Fibroblast of villous mesenchyme (primary cell): ENCODE data around the gene CDKL1. TPM values are rescaled to one million over a fixed set of nuclear protein-coding genes. Genes with fewer than 3 reads are reported as not detected.

Experiments
- DNase-seq: peaks from one replicate; pipeline ENCODE4 v3.0.0-alpha.2; 2010; ENCODE audit warnings: low read depth
- H3K4me3 ChIP-seq: 2 replicates; pipeline ENCODE4 v1.5.1; 2011; ENCODE audit warnings: low read depth, mild to moderate bottlenecking, low read length
- total RNA-seq: library from RNA; depleted of rRNA; stranded (reverse); fragments of >200 nt; gene quantifications from 2 replicates; pipeline ENCODE4 v1.2.3, GENCODE V29; 2012
- TF ChIP-seq, protein P1 (sequence below): IDR thresholded peaks from 2 replicates; pipeline ENCODE4 v1.5.1; 2012; ENCODE audit warnings: low read depth, mild to moderate bottlenecking, low read length; ENCODE audit not compliant: insufficient read depth

Gene CDKL1
- total RNA-seq, 1 donor = 12.1 TPM

DNA sequence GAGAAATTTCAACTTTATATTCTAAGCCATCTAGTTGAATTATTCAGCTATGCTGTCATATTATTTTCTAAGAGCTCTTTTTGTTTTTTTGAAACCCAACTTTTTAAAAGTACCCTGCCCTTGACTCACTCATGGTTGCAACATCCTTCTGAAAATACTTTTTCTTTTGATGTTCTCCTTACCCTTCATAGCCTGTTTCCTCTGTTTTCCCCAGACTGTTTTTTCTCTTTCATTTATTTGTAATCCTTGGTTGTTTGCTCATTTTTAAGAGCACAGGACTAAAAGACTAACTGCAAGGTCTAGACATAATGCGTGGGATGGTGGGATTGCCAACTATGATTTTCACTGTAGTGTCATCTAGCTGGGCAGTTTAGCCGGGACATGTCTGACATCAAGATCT lies 21.2 kb upstream of the CDKL1 start:
- TF ChIP-seq, protein P1, sequence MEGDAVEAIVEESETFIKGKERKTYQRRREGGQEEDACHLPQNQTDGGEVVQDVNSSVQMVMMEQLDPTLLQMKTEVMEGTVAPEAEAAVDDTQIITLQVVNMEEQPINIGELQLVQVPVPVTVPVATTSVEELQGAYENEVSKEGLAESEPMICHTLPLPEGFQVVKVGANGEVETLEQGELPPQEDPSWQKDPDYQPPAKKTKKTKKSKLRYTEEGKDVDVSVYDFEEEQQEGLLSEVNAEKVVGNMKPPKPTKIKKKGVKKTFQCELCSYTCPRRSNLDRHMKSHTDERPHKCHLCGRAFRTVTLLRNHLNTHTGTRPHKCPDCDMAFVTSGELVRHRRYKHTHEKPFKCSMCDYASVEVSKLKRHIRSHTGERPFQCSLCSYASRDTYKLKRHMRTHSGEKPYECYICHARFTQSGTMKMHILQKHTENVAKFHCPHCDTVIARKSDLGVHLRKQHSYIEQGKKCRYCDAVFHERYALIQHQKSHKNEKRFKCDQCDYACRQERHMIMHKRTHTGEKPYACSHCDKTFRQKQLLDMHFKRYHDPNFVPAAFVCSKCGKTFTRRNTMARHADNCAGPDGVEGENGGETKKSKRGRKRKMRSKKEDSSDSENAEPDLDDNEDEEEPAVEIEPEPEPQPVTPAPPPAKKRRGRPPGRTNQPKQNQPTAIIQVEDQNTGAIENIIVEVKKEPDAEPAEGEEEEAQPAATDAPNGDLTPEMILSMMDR = no peak
- DNase-seq = peak; percentile 62
- H3K4me3 ChIP-seq = no peak overlapping the region

DNA sequence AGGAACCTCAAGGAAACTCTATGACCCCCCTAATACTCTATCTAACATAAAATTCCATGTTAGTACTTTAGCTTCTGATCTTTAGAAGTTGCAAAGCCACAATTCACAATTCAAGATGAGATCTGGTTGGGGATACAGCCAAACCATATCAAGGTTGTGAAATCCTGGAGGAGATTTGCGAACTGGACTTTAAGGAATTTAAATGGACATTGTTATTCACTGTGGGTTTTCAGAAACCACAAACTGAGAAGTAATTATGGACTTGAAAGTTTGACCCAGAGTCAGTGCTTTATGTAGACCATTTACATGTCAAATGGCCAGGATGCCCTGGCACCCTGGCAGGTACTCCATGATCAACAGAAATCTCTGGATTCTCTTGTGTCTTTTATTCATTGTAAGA lies 14.2 kb upstream of the CDKL1 start:
- TF ChIP-seq, protein P1 = no peak
- DNase-seq = peak; percentile 85
- no peak overlapping the region for H3K4me3 ChIP-seq

DNA sequence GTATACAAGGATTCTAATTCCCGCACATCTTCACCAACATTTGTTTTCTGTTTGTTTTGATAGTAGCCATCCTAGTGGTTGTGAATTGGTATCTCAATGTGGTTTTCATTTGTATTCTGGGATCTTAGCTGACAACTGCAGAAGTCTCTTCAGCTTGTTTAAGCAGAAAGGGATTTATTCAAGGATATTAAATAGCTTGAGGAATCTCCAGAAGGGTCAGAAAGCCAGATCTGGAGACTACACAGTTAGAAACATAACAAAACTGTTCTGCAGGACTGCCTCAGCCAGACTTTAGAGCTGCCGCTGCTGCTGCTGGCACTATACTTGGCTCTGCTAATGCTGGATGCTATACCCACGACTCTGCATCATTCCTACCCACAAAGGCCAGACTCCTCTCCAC lies 13.4 kb upstream of the CDKL1 start:
- peak; percentile 25 for DNase-seq
- no peak overlapping the region for H3K4me3 ChIP-seq
- TF ChIP-seq, protein P1 = no peak

DNA sequence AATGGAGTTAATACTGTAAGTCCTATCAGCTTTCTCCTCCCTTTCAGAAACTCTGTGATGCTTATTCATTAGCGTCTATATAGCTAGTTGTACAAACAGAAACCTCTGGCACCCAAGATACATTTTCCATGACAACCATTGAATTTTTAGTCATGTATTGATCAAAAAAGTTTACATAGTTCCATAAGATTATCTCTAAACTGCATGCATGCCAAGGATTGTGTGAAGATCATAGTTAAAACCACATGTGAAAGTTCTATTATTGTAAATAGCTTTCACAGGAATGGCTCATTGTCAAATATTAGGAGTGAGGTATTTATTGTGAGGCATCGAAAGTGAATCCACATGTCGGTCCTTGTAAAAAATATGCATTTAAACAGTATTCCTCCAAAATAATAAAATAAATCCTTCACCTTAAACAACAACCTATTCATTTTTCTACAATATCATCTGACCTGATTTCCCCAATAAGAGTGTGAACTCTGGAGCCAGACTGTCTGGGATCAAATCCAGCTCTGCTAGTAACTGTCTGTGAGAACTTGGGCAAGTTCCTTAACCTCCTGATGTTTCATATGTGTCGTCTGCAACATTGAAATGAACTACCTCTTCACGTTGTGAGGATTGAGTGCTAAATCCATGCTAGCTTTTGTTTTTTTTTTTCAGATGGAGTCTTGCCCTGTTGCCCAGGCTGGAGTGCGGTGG lies 10.6 kb upstream of the CDKL1 start:
- DNase-seq = peak; percentile 51
- no peak overlapping the region for H3K4me3 ChIP-seq
- TF ChIP-seq, protein P1 = no peak

DNA sequence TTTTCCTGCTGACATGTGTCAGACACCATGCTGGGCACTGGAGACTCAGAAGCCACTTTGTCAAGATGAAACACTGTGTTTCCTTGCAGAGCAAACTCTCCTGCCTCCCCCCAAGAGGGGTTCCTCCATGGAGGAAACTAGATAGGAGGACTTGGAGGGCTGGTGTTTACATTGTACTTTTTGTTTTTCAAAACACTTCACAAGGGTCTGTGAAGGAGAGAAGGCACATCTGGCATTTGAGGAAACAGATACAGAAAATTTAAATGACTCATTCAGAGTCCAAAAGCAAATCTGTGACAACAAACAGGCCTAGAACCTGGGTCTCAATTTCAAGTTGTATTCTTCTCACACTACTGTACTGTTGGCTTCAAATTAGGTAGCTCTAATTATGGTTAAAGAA lies 6.7 kb upstream of the CDKL1 start:
- H3K4me3 ChIP-seq = no peak overlapping the region
- peak; percentile 85 for DNase-seq
- TF ChIP-seq, protein P1 = no peak

DNA sequence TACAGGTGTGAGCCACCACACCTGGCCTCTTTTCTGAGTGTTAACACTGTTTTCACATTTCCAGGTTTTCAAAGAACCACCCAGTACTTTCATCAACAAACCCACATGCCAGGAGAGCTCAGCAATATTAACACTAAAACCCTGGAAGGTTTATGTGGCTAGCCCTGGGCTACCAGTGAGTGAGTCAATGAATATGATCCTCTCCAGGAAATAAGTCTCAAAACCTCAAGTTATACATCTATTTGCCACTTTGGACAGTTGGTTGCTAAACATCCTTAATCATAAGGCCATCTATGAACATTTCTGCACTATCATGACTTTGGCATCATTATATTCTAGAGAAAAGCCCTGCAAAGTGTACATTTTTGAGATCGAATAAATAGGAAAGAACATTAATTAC lies 6.3 kb upstream of the CDKL1 start:
- no peak overlapping the region for H3K4me3 ChIP-seq
- peak; percentile 63 for DNase-seq
- TF ChIP-seq, protein P1 = no peak

DNA sequence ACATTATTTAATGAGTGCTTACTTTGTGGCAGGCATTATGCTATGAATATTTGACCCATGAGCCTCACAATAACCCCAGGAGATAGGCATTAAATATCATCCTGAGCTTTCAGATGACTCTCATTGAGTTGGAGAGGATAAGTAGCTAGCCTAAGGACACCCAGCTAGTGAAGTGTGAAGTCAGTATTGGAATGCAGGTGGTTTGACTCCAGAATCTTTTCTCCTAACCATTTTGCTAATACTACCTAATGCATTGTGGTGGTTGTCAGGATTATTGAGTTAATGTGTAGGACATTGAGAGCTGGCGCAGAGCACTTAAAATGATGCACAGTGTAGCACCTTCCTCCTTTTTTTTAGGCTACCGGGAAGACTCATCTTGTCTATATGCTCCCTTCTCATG lies 3.8 kb upstream of the CDKL1 start:
- no peak overlapping the region for H3K4me3 ChIP-seq
- no peak for DNase-seq
- TF ChIP-seq, protein P1 = no peak
